NB4 (cell line): ENCODE measurements around the gene RPS6KA3.

ENCODE experiments used
- DNase-seq: peaks from one replicate; pipeline ENCODE4 v3.0.0; 2010; ENCODE audit warnings: low read depth
- H3K4me3 ChIP-seq: one replicate; pipeline ENCODE4 v1.5.1; 2011; ENCODE audit warnings: mild to moderate bottlenecking, low read depth, low read length, moderate library complexity
- CTCF ChIP-seq: IDR thresholded peaks from one replicate; pipeline ENCODE4 v1.5.1; 2012; ENCODE audit warnings: low read depth, low read length
- MAX ChIP-seq: IDR thresholded peaks from 2 replicates; pipeline ENCODE4 v1.6.1; 2011; ENCODE audit warnings: low read depth, low read length
- MYC ChIP-seq: IDR thresholded peaks from 2 replicates; pipeline ENCODE4 v1.6.1; 2011; ENCODE audit warnings: low read depth, low read length
- POLR2A ChIP-seq: IDR thresholded peaks from 2 replicates; pipeline ENCODE4 v1.6.1; 2011; ENCODE audit warnings: mild to moderate bottlenecking; ENCODE audit not compliant: insufficient read length; ENCODE audit errors: extremely low read depth

Gene RPS6KA3

GRCh38 chrX:20248592-20249192 is 18.0 kb downstream of the RPS6KA3 start:
- DNase-seq = no peak
- TF ChIP-seq CTCF (no peak), MAX (no peak), POLR2A (no peak), MYC (no peak)
- H3K4me3 ChIP-seq = no peak overlapping the region

DNA sequence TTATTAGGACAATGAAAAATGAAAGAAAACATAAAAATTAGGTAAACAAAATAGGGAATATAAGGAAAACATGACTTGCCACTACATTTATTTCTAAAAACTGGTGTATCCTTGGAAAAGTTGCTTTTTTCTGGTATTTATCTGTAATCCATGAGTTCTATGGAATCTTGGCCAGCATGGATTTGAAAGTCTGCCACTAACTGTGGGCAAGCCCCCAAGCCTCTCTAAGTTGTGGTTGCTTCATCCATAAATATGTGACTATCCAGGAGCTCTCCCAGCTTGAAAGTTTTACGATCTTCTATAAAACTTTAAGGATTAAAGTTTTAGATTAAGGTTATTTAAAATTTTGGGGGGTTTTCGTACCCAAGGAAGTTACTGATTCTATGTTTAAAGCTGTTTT is 21.8 kb downstream of the RPS6KA3 start:
- no peak for DNase-seq
- H3K4me3 ChIP-seq = no peak overlapping the region
- no peak for TF ChIP-seq CTCF
- TF ChIP-seq POLR2A = no peak
- TF ChIP-seq MAX = no peak
- no peak for TF ChIP-seq MYC

DNA sequence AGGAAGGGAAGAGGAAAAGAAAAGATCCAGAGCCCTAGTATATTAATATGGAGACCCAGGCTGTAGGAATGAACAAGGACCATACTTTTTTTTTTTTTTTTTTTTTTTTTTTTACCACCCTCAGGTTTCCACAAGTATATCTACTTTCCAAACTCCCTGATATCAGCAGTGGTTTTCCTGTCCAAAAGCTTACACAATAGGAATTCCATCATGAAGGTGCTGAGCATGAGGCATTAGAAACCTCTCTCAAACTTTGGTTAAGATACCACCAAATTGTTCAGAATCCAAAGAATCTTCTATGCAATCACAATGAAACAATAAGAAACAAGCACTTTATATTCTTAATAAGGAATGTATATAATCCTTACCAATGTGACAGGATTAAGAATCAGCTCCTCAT is 26.5 kb downstream of the RPS6KA3 start:
- no peak overlapping the region for H3K4me3 ChIP-seq
- DNase-seq = no peak
- TF ChIP-seq POLR2A = no peak
- no peak for TF ChIP-seq CTCF
- no peak for TF ChIP-seq MAX

DNA sequence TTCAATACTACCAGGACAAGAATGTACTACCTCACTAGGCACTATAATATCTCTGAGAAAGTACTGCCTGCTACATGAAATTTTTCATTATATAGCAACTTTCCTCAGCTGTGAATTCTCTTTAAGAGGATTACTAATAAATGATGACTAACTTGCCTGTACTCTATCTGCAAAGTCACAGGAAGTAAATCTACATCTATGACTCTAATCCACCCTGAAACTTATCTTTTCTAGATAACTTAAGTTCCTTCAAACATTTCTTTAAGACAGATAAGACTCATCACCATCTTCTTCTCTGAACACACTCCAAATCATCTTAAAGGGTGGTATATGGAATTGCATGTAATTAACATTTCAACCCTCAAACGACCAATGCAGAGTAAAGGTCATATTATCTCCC is 28.8 kb downstream of the RPS6KA3 start:
- DNase-seq = no peak
- TF ChIP-seq MAX (no peak), POLR2A (no peak)
- H3K4me3 ChIP-seq = no peak overlapping the region

- TF ChIP-seq POLR2A (no peak), CTCF (no peak), MAX (no peak)
- DNase-seq = no peak
- no peak overlapping the region for H3K4me3 ChIP-seq
Observed at GRCh38 chrX:20235755-20236154, 31.0 kb downstream of the RPS6KA3 start.

DNA sequence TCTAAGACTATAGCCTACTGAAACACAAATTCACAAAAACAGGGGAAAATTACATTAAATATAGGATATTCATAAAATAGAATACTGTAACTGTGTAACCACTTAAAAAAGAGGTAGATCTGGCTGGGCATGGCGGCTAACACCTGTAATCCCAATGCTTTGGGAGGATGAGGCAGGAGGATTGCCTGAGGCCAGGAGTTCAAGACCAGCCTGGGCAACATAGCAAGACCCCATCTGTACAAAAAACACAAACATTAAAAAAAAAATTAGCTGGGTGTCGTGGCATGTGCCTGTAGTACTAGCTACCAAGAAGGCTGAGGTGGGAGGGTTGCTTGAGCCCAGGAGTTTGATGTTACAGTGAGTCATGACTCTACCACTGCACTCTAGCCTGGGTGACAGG is 33.4 kb downstream of the RPS6KA3 start:
- no peak for DNase-seq
- no peak overlapping the region for H3K4me3 ChIP-seq
- no peak for TF ChIP-seq CTCF
- TF ChIP-seq MYC = no peak
- TF ChIP-seq POLR2A = no peak
- no peak for TF ChIP-seq MAX
